Endothelial cell of umbilical vein (primary cell): Measurements from ENCODE around the gene SAMD11. TPM values are rescaled to one million over a fixed set of nuclear protein-coding genes. Genes with fewer than 3 reads are reported as not detected.

Experiments used
- BruUV-seq: library from RNA; stranded (reverse); fragments of 400-500 nt; replicated peaks from 2 replicates; lab custom pipeline; 2021; lab: Mats Ljungman, UMichigan
- CTCF ChIA-PET: fragments of 300-600, 350-600 bp; sonication (Branson Sonifier 250); formaldehyde crosslinking; loops from one replicate; lab custom pipeline; 2021; ENCODE audit warnings: antibody characterized with exemption, inconsistent platforms; lab: Charles Lee
- POLR2A ChIA-PET: fragments of 300-600, 350-600 bp; sonication (Branson Sonifier 250); formaldehyde crosslinking; loops from one replicate; lab custom pipeline; 2021; ENCODE audit warnings: antibody characterized with exemption, inconsistent platforms; lab: Charles Lee
- DNase-seq: peaks from one replicate; pipeline ENCODE4 v3.0.0-alpha.2; 2011; ENCODE audit warnings: low read depth, low spot score
- FAIRE-seq: peaks from 2 replicates; lab custom pipeline; 2011; peaks lifted over from hg19 to GRCh38; lab: Jason Lieb, UNC
- H2AFZ ChIP-seq: 2 replicates; pipeline ENCODE4 v1.6.0; 2012; ENCODE audit warnings: low read depth, low read length, control low read depth, inconsistent platforms
- H3K27ac ChIP-seq: 2 replicates; pipeline ENCODE4 v1.5.1; 2011; ENCODE audit warnings: low read depth, mild to moderate bottlenecking, control low read depth, low read length, moderate library complexity; ENCODE audit not compliant: insufficient read depth
- H3K27me3 ChIP-seq, 2 experiments: 2 replicates each; pipeline versions ENCODE4 v1.6.0 to v1.6.1; 2011; ENCODE audit warnings: low read length in 2 of 2, mixed read lengths in 1 of 2; ENCODE audit not compliant: control insufficient read depth in 2 of 2, insufficient read depth in 2 of 2
- H3K36me3 ChIP-seq, 2 experiments: 2 replicates in 1 of 2; 3 replicates in 1 of 2; pipeline ENCODE4 v1.5.1; 2011; ENCODE audit warnings: low read length in 2 of 2, mild to moderate bottlenecking in 1 of 2, moderate library complexity in 1 of 2; ENCODE audit not compliant: control insufficient read depth in 2 of 2, insufficient read depth in 2 of 2; ENCODE audit errors: extremely low read depth in 1 of 2
- H3K4me1 ChIP-seq: 3 replicates; pipeline ENCODE4 v1.5.1; 2011; ENCODE audit warnings: mild to moderate bottlenecking, low read length; ENCODE audit not compliant: control insufficient read depth, insufficient read depth; ENCODE audit errors: extremely low read depth
- H3K4me2 ChIP-seq: 2 replicates; pipeline ENCODE4 v1.6.1; 2011; ENCODE audit warnings: low read length, control low read depth, mixed read lengths; ENCODE audit not compliant: insufficient read depth
- H3K4me3 ChIP-seq, 3 experiments: fragments of 200-600 bp in 1 of 3; sonication (generic), shearing (Covaris generic) in 1 of 3; replicated peaks in 1 of 3; 2 replicates each; pipeline ENCODE4 v1.5.1; 2011 to 2016; ENCODE audit warnings: control low read depth in 3 of 3, low read length in 3 of 3, mild to moderate bottlenecking in 2 of 3, inconsistent platforms in 1 of 3, low read depth in 1 of 3, moderate library complexity in 1 of 3; ENCODE audit not compliant: insufficient read depth in 1 of 3
- H3K79me2 ChIP-seq: 2 replicates; pipeline ENCODE4 v1.6.0; 2012; ENCODE audit warnings: low read length, inconsistent platforms; ENCODE audit not compliant: control insufficient read depth, insufficient read depth
- H3K9ac ChIP-seq: replicated peaks from 2 replicates; pipeline ENCODE3; 2011; ENCODE audit warnings: low read length, control low read depth; ENCODE audit not compliant: insufficient read depth; ENCODE audit errors: extremely low read depth
- H3K9me1 ChIP-seq: replicated peaks from 3 replicates; pipeline ENCODE4 v1.6.0; 2011; ENCODE audit warnings: mild to moderate bottlenecking, low read length; ENCODE audit not compliant: control insufficient read depth, insufficient read depth; ENCODE audit errors: extremely low read depth
- H3K9me3 ChIP-seq: replicated peaks from 2 replicates; pipeline ENCODE4 v1.5.1; 2012; ENCODE audit warnings: low read length, inconsistent platforms; ENCODE audit not compliant: control insufficient read depth, insufficient read depth
- H4K20me1 ChIP-seq: replicated peaks from 2 replicates; pipeline ENCODE3; 2011; ENCODE audit warnings: mild to moderate bottlenecking, low read length; ENCODE audit not compliant: control insufficient read depth, insufficient read depth; ENCODE audit errors: extremely low read depth
- EZH2 ChIP-seq: IDR thresholded peaks from 2 replicates; pipeline ENCODE4 v1.6.1; 2012; ENCODE audit warnings: borderline replicate concordance, low read depth, mild to moderate bottlenecking, moderate library complexity, low read length, inconsistent platforms; ENCODE audit not compliant: severe bottlenecking
- FOS ChIP-seq: IDR thresholded peaks from 2 replicates; pipeline ENCODE4 v1.6.1; 2011; ENCODE audit warnings: mild to moderate bottlenecking, low read length, moderate library complexity, borderline replicate concordance; ENCODE audit not compliant: insufficient read depth
- GATA2 ChIP-seq: IDR thresholded peaks from 2 replicates; pipeline ENCODE4 v1.7.0; 2011; ENCODE audit warnings: low read depth, mild to moderate bottlenecking, moderate library complexity, mixed read lengths, low read length; ENCODE audit not compliant: insufficient read length, insufficient read depth
- JUN ChIP-seq: IDR thresholded peaks from 2 replicates; pipeline ENCODE4 v1.6.1; 2011; ENCODE audit warnings: borderline replicate concordance, low read depth; ENCODE audit not compliant: insufficient read length, insufficient read depth
- MYC ChIP-seq: IDR thresholded peaks from one replicate; pipeline ENCODE4 v1.6.1; 2011; ENCODE audit warnings: mild to moderate bottlenecking, low read depth, low read length
- POLR2A ChIP-seq: IDR thresholded peaks from 2 replicates; pipeline ENCODE4 v1.6.1; 2012; ENCODE audit warnings: low read depth, mild to moderate bottlenecking, control low read depth, low read length
- POLR2AphosphoS5 ChIP-seq: IDR thresholded peaks from 2 replicates; pipeline ENCODE4 v1.6.1; 2012; ENCODE audit warnings: low read depth, mild to moderate bottlenecking, control low read depth, low read length, moderate library complexity; ENCODE audit not compliant: insufficient read depth
- dilution Hi-C: fragments of 300-500 bp; cut with MboI; formaldehyde crosslinking; loops from one replicate; pipeline ENCODE4 v1.15.0; 2019; ENCODE audit warnings: low sequenced_read_pairs; ENCODE audit not compliant: extremely low pct_ligation_motif_present
- intact Hi-C: fragments of 100-400 bp; cut with micrococcal nuclease; formaldehyde crosslinking; loops from one replicate; pipeline ENCODE4 v1.10.0; 2022
- polyA plus RNA-seq, 4 experiments: library from polyadenylated mRNA; depleted of rRNA in 3 of 4; stranded (reverse) in 3 of 4; unstranded in 1 of 4; fragments of >200 nt; gene quantifications; 2 replicates each; pipeline versions ENCODE4 v1.2.1 to v1.2.3, GENCODE V29; 2011 to 2012; ENCODE audit warnings: missing spikeins in 1 of 4
- total RNA-seq: library from RNA; stranded (reverse); gene quantifications from 2 replicates; pipeline ENCODE4 v1.2.3, GENCODE V29; 2021
- TF ChIP-seq, protein P1 (sequence below), 2 donors: IDR thresholded peaks; 1 replicate in 1 of 2; 2 replicates in 1 of 2; pipeline ENCODE4 v1.5.1; 2011; ENCODE audit warnings: low read length in 2 of 2, mild to moderate bottlenecking in 2 of 2, moderate library complexity in 2 of 2, control low read depth in 1 of 2, inconsistent platforms in 1 of 2, low read depth in 1 of 2; ENCODE audit not compliant: insufficient read depth in 1 of 2; ENCODE audit errors: extremely low read depth in 1 of 2
- TF ChIP-seq, protein P2 (sequence below): IDR thresholded peaks from 2 replicates; pipeline ENCODE4 v1.6.1; 2011; ENCODE audit not compliant: insufficient read depth, insufficient read length

Gene SAMD11
- total and polyA plus RNA-seq, 2 donors (not counting 3 experiments of a cell fraction or from before 2014, with no cell fraction given): not detected

DNA sequence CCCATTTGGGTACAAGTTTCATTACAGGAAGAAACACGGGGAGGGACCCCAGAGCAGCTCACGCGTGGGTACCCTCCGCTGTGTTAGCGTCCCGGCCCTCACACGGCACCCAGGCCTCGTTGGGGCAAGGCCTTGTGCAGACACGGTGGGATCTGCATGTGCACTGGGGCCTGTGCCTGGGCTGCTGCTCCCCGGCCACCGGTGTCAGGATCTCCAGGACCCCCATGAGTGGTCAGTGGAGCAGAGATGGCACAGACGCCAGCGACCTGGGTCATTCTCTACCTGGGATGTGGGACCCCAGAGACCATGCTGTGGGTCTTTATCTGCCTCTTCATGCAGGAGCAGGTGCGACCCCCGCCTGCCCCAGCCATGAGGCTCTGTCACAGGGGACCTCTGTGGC lies 5.4 kb upstream of the SAMD11 start:
- FAIRE-seq: no peak
- no peak for DNase-seq
- no TSS peak for BruUV-seq
- TF ChIP-seq EZH2 (no peak), FOS (no peak), MYC (no peak)
- TF ChIP-seq, protein P1, sequence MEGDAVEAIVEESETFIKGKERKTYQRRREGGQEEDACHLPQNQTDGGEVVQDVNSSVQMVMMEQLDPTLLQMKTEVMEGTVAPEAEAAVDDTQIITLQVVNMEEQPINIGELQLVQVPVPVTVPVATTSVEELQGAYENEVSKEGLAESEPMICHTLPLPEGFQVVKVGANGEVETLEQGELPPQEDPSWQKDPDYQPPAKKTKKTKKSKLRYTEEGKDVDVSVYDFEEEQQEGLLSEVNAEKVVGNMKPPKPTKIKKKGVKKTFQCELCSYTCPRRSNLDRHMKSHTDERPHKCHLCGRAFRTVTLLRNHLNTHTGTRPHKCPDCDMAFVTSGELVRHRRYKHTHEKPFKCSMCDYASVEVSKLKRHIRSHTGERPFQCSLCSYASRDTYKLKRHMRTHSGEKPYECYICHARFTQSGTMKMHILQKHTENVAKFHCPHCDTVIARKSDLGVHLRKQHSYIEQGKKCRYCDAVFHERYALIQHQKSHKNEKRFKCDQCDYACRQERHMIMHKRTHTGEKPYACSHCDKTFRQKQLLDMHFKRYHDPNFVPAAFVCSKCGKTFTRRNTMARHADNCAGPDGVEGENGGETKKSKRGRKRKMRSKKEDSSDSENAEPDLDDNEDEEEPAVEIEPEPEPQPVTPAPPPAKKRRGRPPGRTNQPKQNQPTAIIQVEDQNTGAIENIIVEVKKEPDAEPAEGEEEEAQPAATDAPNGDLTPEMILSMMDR (IDR thresholded peaks at IDR 0.05; ENCODE audit: extremely low read depth in 1 of 2, insufficient read depth in 1 of 2, low read depth in 1 of 2, low read length in 2 of 2): no peak
- Histone ChIP-seq H3K79me2 (no peaks in the 10 kb centered on the region), H3K27me3 (peaks cover 7 to 13% of the 10 kb centered on the region in 2 experiments), H3K36me3 (no peaks in the 10 kb centered on the region), H3K27ac (no peak overlapping the region), H2AFZ (no peak overlapping the region), H3K9me1 (no peaks in the 10 kb centered on the region), H3K9me3 (no peaks in the 10 kb centered on the region), H3K9ac (no peak overlapping the region), H3K4me1 (no peaks in the 10 kb centered on the region), H3K4me2 (no peak overlapping the region), H3K4me3 (no peak overlapping the region), H4K20me1 (no peaks in the 10 kb centered on the region)
- ChIA-PET POLR2A (no interaction called here), CTCF (no interaction called here)
- dilution Hi-C loops (no loop called here), intact Hi-C loops (no loop called here)

DNA sequence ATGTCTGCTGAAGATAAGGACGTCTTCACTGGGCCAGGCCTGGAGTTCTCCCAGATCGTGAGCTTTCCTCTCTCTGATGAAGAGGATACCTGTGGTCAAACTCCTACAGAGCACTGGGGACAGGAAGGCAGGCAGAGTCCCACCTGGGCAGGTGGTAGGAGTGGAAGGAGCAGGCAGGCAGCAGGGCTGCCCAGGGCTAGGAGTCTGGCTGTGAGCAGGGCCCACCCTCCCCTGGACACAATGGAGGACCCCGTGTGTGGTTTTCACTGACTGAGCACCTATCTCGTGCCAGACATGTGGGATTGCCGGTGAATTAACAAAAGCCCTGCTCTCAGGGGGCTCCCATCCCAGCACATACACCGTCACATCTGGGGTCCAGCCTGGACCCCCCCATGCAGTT lies 4.9 kb upstream of the SAMD11 start:
- TF ChIP-seq EZH2 (no peak), JUN (no peak), GATA2 (no peak), POLR2A (no peak), POLR2AphosphoS5 (no peak), MYC (no peak), FOS (no peak)
- TF ChIP-seq, protein P1 (IDR thresholded peaks at IDR 0.05; ENCODE audit: extremely low read depth in 1 of 2, insufficient read depth in 1 of 2, low read depth in 1 of 2, low read length in 2 of 2): no peak
- TF ChIP-seq, protein P2, sequence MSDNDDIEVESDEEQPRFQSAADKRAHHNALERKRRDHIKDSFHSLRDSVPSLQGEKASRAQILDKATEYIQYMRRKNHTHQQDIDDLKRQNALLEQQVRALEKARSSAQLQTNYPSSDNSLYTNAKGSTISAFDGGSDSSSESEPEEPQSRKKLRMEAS: no peak

More for the DNA sequence above, 4.9 kb upstream of the SAMD11 start:
- Histone ChIP-seq H3K27me3 (peaks cover 10 to 14% of the 10 kb centered on the region in 2 experiments), H3K9me1 (no peaks in the 10 kb centered on the region), H3K4me2 (no peak overlapping the region), H3K36me3 (no peaks in the 10 kb centered on the region), H4K20me1 (no peaks in the 10 kb centered on the region), H3K9ac (no peak overlapping the region), H3K4me3 (no peak overlapping the region), H2AFZ (no peak overlapping the region), H3K9me3 (no peaks in the 10 kb centered on the region), H3K79me2 (no peaks in the 10 kb centered on the region), H3K4me1 (no peaks in the 10 kb centered on the region), H3K27ac (no peak overlapping the region)
- FAIRE-seq: no peak
- ChIA-PET POLR2A (no interaction called here), CTCF (interaction anchor here (0.6 kb wide), 1 partner anchor 17 kb away, joined by 3 read pairs; no protein-coding TSS in a partner anchor)
- no TSS peak for BruUV-seq
- dilution Hi-C loops: no loop called here
- DNase-seq: no peak
- intact Hi-C loops: no loop called here
